HuH-7 (cell line): ENCODE results near the gene BRPF1.
A peak's percentile ranks its signal among the peaks of the same experiment; 100 is the strongest.

ENCODE experiments used
- DNase-seq: peaks from one replicate; pipeline ENCODE4 v3.0.0; 2011; ENCODE audit warnings: low spot score

The BRPF1 gene

DNA sequence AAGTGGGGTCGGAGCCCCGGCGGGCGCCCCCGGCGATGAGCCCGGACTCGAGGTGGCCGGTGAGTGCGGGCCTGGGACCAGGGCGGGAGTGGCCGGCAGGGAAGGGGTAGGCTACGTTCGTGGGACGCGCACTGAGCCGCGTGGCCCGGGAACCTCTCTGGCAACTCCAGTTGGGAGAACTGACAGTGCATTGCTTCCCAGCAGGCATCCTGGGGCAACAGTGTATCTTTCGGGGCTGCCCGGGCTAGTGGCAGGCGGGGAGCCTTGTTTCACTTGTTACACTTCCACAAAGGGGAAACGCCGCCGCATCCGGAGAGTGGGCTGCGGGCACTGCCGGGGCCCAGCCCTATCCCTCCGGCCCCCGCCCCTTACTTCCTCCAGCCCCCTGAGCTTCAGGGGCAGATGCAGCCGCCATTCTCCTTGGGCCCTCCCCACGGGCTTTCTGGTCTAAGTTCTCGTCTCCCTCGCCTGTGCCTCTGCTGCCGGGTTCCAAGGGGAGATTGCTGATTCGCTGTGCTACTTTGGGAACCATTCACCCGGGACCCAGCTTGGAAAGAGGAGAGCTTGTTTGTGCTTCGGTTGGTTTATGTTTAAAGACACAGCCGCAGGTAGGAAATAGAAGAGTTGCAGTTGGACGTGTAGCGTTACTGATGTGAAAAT, 675 bp downstream of the BRPF1 start:
- peak; percentile 56 for DNase-seq

DNA sequence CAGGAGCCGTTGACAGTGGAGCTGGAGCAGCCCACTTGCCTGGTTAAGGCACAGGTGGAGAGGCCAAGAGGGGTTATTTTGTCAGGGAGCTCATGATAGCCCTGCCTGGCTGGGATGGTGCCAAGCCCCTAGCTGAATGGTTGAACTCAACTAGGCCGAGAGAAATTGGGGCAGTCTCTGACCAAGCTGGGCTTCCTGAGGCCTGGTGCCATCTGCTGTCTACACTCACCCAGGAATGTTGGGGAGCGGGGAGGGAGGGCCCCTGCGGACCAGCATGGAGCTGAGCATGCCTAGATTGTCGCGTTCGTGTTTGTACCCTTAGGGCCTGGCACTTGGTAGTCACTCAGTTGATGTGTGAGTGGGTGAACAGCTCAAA, 1.2 kb downstream of the BRPF1 start:
- no peak for DNase-seq

DNA sequence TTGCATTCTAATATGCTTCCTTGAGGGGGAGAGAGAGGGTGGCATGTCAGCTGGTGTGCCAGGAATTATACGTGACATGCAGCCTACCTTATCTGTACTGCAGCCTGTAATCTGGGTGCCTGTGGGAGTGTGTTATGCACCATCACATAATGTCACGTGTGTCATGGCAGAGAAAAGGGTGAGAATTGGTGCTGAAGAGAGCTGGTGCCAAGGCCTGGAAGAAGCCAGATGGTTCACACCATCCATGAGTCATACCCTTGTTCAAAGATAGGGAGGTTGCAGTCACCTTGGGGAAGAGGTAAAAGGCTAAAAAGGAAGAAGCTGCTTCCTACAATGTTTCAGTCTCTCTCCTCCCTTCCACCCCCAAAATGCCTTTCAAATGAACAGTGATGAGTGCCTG, 5.3 kb downstream of the BRPF1 start:
- DNase-seq = no peak

DNA sequence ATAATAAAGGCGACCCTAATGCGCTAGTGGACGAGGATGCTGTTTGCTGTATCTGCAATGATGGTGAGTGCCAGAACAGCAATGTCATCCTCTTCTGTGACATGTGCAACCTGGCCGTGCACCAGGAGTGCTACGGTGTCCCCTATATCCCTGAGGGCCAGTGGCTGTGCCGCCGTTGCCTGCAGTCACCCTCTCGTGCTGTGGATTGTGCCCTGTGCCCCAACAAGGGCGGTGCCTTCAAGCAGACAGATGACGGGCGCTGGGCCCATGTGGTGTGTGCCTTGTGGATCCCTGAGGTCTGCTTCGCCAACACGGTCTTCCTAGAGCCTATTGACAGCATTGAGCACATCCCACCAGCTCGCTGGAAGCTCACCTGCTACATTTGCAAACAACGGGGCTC, 7.6 kb downstream of the BRPF1 start:
- no peak for DNase-seq

DNA sequence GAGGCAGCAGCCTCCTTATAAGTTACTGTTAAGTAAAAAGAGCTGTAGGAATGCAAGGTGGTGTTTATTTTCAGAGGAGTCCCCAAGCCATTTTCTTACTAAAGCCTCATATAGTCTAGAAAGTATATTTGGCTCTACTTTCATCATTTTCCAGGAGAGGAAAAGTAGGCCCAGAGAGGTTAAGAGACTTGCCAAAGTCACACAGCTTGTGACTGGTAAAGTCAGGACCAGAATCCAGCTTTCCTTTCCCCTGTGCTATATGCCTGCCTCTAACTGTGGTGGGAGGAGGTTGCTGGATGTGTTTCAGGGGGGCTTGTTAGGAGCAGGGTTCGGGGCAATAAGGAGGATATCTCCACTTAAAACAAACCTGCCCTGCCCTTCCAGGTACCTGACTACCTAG, 11.0 kb downstream of the BRPF1 start:
- DNase-seq = no peak

DNA sequence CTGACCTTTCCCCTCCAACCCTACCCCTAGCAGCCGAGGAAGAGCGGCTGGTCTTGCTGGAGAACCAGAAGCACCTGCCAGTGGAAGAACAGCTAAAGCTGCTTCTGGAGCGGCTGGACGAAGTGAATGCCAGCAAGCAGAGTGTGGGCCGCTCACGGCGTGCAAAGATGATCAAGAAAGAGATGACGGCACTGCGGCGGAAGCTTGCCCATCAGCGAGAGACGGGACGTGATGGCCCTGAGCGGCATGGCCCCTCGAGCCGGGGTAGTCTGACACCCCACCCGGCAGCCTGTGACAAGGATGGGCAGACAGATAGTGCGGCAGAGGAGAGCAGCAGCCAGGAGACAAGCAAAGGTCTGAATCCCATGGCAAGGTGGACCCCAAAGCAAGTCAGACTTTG, 12.0 kb downstream of the BRPF1 start:
- no peak for DNase-seq

DNA sequence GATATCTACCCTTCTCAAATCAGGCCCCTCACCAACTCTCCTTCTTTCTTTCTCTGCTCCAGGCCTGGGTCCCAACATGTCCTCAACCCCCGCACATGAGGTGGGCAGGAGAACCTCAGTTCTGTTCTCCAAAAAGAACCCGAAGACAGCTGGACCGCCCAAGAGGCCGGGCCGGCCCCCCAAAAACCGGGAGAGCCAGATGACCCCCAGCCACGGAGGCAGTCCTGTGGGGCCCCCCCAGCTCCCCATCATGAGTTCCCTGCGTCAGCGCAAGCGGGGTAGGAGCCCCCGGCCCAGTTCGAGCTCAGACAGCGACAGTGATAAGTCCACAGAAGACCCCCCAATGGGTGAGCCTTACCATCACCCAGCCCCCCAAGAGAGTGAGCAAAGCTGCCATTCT, 12.6 kb downstream of the BRPF1 start:
- DNase-seq = no peak

DNA sequence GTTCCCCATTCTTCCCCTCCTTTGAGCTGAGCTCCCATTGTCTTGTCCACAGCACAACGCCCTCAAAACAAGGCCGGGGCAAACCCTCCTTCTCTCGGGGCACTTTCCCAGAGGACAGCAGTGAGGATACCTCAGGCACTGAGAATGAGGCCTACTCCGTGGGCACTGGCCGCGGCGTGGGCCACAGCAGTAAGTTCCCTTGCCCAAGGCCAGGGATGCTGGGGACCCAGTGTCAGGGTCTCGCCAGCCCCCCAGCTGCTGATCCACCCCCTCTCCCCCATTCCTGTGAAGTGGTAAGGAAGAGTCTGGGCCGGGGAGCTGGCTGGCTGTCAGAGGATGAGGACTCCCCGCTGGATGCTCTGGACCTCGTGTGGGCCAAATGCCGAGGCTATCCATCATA, 14.0 kb downstream of the BRPF1 start:
- no peak for DNase-seq

DNA sequence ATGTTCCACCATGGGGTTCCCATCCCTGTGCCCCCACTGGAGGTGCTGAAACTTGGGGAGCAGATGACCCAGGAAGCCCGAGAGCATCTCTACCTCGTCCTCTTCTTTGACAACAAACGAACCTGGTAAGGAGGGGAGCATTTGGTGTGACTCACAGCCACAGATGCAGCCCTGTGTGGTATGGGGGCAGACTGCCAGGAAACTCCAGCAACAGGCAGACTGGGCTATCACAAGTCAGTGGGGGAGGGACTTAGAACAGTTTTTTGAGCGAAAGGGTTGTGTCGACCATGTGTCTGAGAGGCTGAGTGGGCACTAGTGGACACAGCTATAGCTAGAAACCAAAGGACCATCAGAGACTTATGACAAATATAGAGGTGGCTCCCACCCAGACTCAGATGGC, 14.8 kb downstream of the BRPF1 start:
- no peak for DNase-seq

DNA sequence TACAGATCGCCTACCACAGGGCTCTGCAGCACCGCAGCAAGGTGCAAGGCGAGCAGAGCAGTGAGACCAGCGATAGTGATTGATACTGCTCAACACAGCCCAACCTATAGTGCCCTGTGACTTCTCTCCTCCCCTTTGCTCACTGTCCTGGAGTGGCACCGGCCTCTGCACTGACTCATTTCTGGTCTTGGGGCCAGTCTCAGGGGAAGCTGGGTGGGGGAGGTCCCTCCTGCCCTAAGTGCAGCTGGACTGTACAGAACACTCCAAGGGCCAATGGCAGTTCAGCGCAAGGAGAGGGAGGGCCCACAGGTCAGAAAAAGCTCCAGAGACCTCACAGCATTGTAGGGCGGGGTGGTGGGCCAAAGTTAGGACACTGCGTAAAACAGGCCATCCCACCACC, 15.7 kb downstream of the BRPF1 start:
- DNase-seq = no peak

DNA sequence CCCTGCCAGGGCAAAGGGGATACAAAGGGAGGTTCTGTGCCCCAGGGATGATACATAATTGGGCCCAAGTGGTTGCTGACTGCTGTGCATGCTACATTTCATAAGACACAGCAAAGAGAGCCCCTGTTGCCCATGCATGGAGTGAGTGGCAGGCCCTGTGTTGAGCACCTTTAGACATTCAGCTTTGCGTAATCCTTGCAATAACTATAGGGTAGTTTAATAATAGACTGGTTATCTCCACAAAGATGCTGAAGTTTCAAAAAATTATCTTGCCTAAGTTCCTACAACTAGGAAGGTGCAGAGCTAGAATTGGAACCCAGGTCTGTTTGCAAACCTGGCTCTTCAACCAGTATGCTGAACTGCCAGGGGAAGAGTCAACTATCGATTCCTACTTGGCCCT, 16.5 kb downstream of the BRPF1 start:
- no peak for DNase-seq

DNA sequence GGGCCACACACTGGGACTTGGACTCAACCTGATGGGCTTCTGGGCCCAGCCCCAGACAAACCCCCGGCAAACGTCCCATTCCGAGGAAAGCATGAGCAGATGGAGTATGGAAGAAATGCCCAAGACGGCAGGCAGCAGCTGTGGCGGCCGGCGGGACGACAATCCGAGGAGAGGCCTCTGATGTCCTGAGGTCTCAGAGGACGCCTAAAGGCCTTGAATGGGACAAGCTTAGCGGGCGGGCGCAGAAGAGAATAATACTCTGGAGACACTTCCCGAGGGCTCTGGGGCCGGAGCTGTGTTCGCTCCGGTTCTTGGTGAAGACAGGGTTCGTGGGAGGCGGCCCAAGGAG, 17.7 kb downstream of the BRPF1 start:
- DNase-seq = peak; percentile 44

DNA sequence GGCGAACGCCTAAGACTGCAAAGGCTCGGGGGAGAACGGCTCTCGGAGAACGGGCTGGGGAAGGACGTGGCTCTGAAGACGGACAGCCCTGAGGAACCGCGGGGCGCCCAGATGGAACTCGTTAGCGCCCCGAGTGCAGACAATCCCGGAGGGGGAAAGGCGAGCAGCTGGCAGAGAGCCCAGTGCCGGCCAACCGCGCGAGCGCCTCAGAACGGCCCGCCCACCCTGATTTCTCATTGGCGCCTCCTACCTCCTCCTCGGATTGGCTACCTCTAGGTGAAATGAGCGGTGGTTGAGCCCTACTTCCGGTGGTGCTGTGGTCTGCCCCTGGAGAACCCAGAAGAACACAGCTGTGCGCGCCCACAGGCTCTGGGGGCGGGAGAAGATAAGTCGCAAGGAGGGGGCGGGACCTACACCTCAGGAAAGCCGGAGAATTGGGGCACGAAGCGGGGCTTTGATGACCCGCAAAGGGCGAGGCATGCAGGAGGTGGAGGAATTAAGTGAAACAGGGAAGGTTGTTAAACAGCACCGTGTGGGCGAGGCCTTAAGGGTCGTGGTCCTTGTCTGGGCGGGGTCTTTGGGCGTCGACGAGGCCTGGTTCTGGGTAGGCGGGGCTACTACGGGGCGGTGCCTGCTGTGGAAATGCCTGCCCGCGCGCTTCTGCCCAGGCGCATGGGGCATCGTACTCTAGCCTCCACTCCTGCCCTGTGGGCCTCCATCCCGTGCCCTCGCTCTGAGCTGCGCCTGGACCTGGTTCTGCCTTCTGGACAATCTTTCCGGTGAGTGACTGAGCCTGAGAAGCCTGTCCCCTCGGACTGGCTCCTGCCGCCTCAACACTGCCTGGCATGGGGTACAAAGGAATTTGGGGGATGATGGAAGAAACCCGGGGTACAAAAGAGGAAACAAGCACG, 18.4 kb downstream of the BRPF1 start, which contains the start of gene OGG1:
TSS of gene OGG1 (plus strand) at position 308 of the 911 bp plus-strand sequence. CDS start at position 643, 335 bp downstream.
- peak; percentile 100 for DNase-seq

DNA sequence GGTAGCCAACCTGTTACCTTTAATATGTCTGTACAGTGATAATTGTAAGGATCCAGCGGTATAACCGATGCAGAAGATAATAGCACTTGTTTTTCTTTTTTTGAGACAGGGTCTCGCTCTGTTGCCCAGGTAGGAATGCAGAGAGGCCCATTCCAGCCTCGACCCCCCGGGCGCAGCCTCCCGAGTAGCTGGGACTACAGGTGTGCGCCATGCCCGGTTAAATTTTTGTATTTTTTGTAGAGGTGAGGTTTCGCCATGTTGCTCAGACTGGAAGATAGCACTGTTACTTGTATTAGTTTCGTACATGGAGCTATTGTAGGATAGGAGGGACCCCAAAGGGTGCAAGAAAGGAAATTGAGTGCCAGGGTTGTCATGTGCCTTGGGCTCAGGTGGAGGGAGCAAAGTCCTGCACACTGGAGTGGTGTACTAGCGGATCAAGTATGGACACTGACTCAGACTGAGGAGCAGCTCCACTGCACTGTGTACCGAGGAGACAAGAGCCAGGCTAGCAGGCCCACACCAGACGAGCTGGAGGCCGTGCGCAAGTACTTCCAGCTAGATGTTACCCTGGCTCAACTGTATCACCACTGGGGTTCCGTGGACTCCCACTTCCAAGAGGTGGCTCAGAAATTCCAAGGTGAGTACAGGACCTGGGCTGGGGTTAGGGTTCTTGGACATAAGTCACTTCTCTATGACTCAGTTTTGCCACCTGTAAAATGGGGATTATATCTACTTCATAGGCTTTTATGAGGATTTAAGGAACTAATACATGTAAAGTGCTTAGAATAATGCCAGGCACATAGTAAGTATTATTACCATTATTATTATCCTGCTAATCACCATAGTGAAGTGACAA, 19.2 kb downstream of the BRPF1 start:
- DNase-seq = peak; percentile 66

DNA sequence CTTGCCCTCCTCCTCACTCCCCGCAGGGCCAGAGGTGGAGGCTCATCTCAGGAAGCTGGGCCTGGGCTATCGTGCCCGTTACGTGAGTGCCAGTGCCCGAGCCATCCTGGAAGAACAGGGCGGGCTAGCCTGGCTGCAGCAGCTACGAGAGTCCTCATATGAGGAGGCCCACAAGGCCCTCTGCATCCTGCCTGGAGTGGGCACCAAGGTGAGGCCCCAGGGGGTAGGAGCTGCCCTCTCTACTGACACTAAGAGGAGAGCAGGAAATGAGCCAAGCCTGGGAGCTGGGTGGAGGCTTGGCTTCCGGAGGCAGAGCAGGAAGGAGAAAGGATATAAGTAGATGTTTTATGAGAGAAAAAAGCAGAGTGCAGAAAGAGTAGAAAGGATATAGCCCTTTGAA, 23.1 kb downstream of the BRPF1 start:
- no peak for DNase-seq

DNA sequence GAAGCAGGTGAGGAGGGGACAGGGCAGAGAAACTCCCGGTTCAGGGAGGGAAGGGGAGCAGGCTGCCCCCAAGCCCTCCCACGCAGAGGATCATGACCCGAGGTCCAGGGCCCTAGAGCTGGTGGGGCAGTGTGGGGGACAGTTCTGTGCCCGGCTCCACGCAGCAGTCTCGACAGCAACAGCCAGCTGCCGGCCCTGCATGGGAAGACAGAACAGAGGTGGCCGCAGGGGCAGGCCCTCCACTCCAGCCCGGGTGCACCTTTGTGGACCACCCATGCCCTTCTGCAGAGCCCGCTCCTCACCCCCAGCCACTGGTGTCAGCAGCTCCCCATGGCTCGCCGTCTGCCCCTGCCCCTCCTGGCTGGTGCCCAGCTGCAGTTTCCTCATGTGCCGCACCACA, 25.9 kb downstream of the BRPF1 start:
- DNase-seq = no peak

DNA sequence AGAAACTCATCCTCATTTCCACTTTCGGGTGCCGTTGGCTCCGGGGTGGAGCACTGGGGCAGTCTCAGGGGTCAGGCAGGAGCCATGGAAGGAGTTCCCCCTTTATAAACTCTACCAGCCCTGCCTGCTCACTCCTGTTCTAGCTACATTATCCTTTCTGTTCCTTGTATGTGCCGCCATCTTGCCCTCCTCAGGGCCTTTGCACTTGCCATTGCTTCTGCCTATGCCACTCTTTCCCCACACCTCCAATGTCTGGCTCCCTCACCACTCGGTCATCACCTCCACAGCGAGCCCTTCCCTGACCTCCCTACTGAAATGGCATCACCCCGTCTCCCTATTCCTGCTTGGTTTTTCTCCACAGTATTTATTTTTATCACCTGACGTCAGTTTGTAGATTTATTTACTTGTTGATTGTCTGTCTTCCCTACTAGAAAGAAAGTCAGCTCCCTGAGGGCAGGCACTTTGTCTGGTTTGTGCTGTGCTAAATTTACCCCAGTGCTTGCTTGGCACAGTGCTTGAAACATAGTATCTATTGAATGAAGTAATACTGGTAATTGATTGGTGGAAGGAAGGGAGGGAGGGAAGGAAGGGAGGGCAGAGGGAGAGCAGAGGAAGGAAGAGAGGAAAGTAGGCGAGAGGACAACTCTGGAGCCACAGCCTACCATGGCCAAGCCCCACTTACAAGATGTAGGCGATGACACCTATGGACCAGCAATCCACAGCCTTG, 29.4 kb downstream of the BRPF1 start:
- no peak for DNase-seq

DNA sequence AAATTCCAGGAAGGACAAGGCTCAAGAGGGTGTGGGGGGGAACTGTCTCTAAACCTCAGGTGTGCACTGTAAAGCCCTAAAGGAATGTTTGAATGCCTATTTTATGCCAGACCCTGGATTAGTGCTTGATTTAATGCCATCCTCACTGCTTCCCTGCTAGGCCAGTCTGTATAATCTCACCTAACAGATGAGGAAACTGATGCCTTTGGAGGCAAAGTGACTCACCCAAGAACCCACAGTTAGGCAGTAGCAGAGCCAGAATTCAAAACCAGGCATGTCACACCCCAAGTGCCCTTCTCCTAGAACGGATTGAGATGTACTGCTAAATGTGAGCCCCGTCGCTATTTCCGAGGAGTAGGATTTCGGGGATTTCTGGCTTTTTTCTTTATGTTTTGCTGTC, 30.4 kb downstream of the BRPF1 start:
- DNase-seq = no peak

DNA sequence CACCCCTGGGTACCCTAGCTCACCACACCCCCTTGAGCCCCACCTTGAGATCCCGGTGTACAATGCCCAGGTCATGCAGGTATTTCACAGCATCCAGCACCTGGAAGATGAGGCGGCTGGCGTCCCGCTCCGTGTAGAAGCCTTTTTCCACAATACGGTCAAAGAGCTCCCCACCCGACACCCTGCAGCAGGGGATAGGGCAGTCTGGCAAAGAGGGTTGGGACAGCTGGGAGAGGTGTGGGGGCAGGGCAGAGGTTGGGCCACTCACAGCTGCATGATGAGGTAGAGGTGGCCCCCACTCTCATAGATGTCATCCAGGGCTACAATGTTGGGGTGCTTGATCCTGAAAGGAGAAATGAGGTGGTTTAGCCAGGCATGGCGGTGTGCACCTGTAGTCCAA, 31.3 kb downstream of the BRPF1 start:
- no peak for DNase-seq

DNA sequence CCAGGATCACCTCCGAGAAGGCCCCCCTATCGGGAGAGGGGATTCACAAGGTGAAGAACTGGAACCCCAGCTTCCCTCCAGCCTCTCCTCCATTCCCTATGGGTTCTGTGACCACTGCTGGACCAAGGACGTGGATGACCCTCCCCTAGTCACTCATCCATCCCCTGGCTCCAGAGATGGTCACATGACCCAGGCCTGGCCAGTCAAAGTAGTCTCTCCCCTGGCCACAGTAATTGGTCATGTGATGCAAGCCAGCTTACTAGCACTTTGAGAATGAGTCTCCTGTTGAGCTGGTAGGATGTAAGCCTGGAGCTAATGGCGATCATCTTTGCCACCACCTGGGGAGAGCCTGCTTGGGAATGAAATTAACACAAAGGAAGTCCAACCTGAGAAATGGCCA, 34.3 kb downstream of the BRPF1 start:
- DNase-seq = no peak

DNA sequence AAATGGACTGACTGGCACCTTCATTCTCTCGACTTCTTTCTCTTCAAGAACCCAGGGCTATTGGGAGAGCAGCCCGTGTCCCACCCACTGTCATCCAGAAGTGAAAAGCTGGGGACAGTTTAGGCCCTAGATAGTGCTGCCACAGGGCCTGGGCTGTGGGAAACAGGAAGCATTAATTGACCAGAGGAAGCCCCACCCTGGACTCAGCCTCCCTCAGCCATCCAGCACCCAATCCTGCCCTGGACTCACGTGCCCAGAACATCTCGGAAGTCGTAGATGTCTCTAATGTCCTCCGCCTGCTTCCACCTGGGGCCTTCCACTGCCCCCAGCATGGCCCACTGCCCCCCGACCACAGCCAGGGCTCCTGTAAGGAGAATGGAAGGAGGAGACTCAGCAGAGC, 35.9 kb downstream of the BRPF1 start:
- DNase-seq = no peak

DNA sequence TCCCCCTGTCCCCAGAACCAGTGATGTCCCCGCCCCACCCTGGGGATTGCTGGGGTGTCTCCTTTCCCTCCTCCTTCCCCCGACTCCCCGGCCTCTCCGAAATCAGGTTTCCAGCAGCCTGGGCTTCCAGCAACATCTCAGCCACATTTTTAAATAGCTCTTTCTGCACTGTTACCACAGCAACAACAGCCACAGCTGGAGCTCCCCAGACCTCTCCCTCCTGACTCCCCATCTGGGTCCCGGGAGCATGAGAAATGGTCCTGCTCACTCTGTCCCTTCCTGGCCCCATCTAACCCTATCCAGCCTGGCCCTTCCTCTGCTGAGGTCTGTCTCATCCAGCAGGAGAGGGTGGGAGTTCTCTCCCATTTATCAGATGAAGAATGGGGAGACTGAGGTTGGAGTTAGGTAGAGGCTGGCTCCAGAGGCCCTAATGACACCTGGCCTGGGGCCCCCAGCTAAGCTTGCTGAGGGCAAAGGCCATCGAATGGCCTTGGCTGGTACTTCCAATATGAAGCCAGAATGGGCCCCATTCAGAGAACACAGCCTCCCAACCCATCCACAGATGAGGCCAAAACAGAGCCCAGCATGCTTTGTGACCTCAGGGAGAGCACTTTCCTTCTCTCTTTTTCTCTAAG, 36.7 kb downstream of the BRPF1 start:
- no peak for DNase-seq
